Urinary bladder (tissue), 4 donors: Measurements from ENCODE around the gene OR5T1. TPM values are rescaled to one million over a fixed set of nuclear protein-coding genes. Genes with fewer than 3 reads are reported as not detected.

Experiments used
- DNase-seq: peaks from one replicate; pipeline ENCODE4 v3.0.0-alpha.2; 2015; ENCODE audit errors: extremely low spot score
- H3K27ac ChIP-seq: one replicate; pipeline ENCODE4 v1.5.1; 2013; ENCODE audit warnings: low read depth, mild to moderate bottlenecking, moderate library complexity
- H3K36me3 ChIP-seq: one replicate; pipeline ENCODE4 v1.6.1; 2013; ENCODE audit warnings: mild to moderate bottlenecking, moderate library complexity; ENCODE audit not compliant: insufficient read depth
- H3K4me1 ChIP-seq: one replicate; pipeline ENCODE4 v1.6.1; 2013; ENCODE audit warnings: mild to moderate bottlenecking, moderate library complexity; ENCODE audit not compliant: insufficient read depth
- H3K4me3 ChIP-seq: one replicate; pipeline ENCODE4 v1.5.1; 2013; ENCODE audit warnings: low read depth, low read length
- WGBS: extraction: QIAGEN DNeasy Blood & Tissue Kit; methylation state at CpG from one replicate; pipeline ENCODE4 v1.1.7; 2013; 5-methylcytosine and 5-hydroxymethylcytosine counted together
- polyA plus RNA-seq: library from polyadenylated mRNA; stranded (reverse); fragments of 200-250 nt; gene quantifications from one replicate; pipeline ENCODE4 v1.2.3, GENCODE V29; 2013
- total RNA-seq: library from RNA; depleted of rRNA; stranded (reverse); fragments of >200 nt; gene quantifications from one replicate; pipeline ENCODE4 v1.2.3, GENCODE V29; 2014
- donor health status: healthy with polysubstance abuse.
- donor health status: healthy.

Gene OR5T1
- total RNA-seq, result not detected
- polyA plus RNA-seq, result not detected

GRCh38 chr11:56273854-56274253, at the start of gene OR5T1:
TSS of gene OR5T1 (plus strand) at chr11:56274154. CDS start at chr11:56275639, 1,485 bp downstream.
- no peak for DNase-seq
- Histone ChIP-seq H3K4me3 (no peak within 1 kb of the TSS), H3K36me3 (no peaks in the 10 kb centered on the region), H3K27ac (no peak within 1 kb of the TSS), H3K4me1 (no peaks in the 10 kb centered on the region)

- no peak within 1 kb of the TSS for H3K27ac ChIP-seq
- WGBS, result 53% methylated on average over 1 of the region's 1 CpG
- DNase-seq, result no peak
Observed at GRCh38 chr11:56234155-56234554, 39.8 kb upstream of the OR5T1 start, which contains the start of gene OR5T2. TSS of gene OR5T2 (minus strand) at chr11:56234255. CDS start at chr11:56233062, 1,193 bp downstream.

GRCh38 chr11:56251954-56252353, 22.0 kb upstream of the OR5T1 start, which contains the start of gene OR5T3:
TSS of gene OR5T3 (plus strand) at chr11:56252254. CDS start at chr11:56252254, 0 bp downstream.
- Histone ChIP-seq H3K4me1 (no peaks in the 10 kb centered on the region), H3K27ac (no peak within 1 kb of the TSS), H3K36me3 (no peaks in the 10 kb centered on the region), H3K4me3 (no peak within 1 kb of the TSS)
- DNase-seq, result no peak

More at GRCh38 chr11:56234155-56234554, 39.8 kb upstream of the OR5T1 start, which contains the start of gene OR5T2:
- Histone ChIP-seq H3K4me3 (no peak within 1 kb of the TSS), H3K4me1 (no peaks in the 10 kb centered on the region), H3K36me3 (no peaks in the 10 kb centered on the region)

GRCh38 chr11:56271092-56271491, 2.9 kb upstream of the OR5T1 start:
- DNase-seq, result no peak
- no peak overlapping the region for H3K4me3 ChIP-seq
- H3K36me3 ChIP-seq, result no peaks in the 10 kb centered on the region
- H3K4me1 ChIP-seq, result no peaks in the 10 kb centered on the region
- 56% methylated on average over 3 of the region's 3 CpGs for WGBS
- no peak overlapping the region for H3K27ac ChIP-seq

- no peak within 1 kb of the TSS for H3K27ac ChIP-seq
- WGBS, result 66% methylated on average over 2 of the region's 2 CpGs
- DNase-seq, result no peak
Observed at GRCh38 chr11:56292154-56292553, 18.2 kb downstream of the OR5T1 start, which contains the start of gene OR8H1. TSS of gene OR8H1 (minus strand) at chr11:56292254. CDS start at chr11:56291062, 1,192 bp downstream.

GRCh38 chr11:56296898-56297297, 22.9 kb downstream of the OR5T1 start:
- 78% methylated on average over 4 of the region's 4 CpGs for WGBS
- H3K4me3 ChIP-seq, result no peak overlapping the region
- no peak for DNase-seq
- H3K36me3 ChIP-seq, result no peaks in the 10 kb centered on the region
- no peaks in the 10 kb centered on the region for H3K4me1 ChIP-seq
- H3K27ac ChIP-seq, result no peak overlapping the region

More at GRCh38 chr11:56292154-56292553, 18.2 kb downstream of the OR5T1 start, which contains the start of gene OR8H1:
- Histone ChIP-seq H3K4me1 (no peaks in the 10 kb centered on the region), H3K4me3 (no peak within 1 kb of the TSS), H3K36me3 (no peaks in the 10 kb centered on the region)

GRCh38 chr11:56307836-56308235, 33.9 kb downstream of the OR5T1 start:
- no peak for DNase-seq
- 87% methylated on average over 3 of the region's 3 CpGs for WGBS
- Histone ChIP-seq H3K27ac (no peak overlapping the region), H3K4me3 (no peak overlapping the region), H3K36me3 (no peaks in the 10 kb centered on the region), H3K4me1 (no peaks in the 10 kb centered on the region)

GRCh38 chr11:56314844-56315243, 40.9 kb downstream of the OR5T1 start, which contains the start of gene OR8K3:
TSS of gene OR8K3 (plus strand) at chr11:56315144. CDS start at chr11:56318307, 3,163 bp downstream.
- H3K27ac ChIP-seq, result no peak within 1 kb of the TSS
- H3K4me3 ChIP-seq, result no peak within 1 kb of the TSS
- H3K36me3 ChIP-seq, result no peaks in the 10 kb centered on the region
- H3K4me1 ChIP-seq, result no peaks in the 10 kb centered on the region
- no peak for DNase-seq

Other genes with a start within 250 kb of the OR5T1 start
- not detected for gene OR5AS1, start 246.5 kb upstream of the OR5T1 start, total RNA-seq
- not detected for gene OR5AS1, start 246.5 kb upstream of the OR5T1 start, polyA plus RNA-seq
- not detected for gene OR8I2, start 180.8 kb upstream of the OR5T1 start, total RNA-seq
- not detected for gene OR8I2, start 180.8 kb upstream of the OR5T1 start, polyA plus RNA-seq
- not detected for gene OR8H2, start 170.5 kb upstream of the OR5T1 start, total RNA-seq
- not detected for gene OR8H2, start 170.5 kb upstream of the OR5T1 start, polyA plus RNA-seq
- not detected for gene OR8H3, start 151.8 kb upstream of the OR5T1 start, total RNA-seq
- not detected for gene OR8H3, start 151.8 kb upstream of the OR5T1 start, polyA plus RNA-seq
- not detected for gene OR8J3, start 134.0 kb upstream of the OR5T1 start, total RNA-seq
- gene OR8J3, start 134.0 kb upstream of the OR5T1 start, polyA plus RNA-seq, result not detected
- not detected for gene OR8K5, start 113.8 kb upstream of the OR5T1 start, total RNA-seq
- not detected for gene OR8K5, start 113.8 kb upstream of the OR5T1 start, polyA plus RNA-seq
- not detected for gene OR5J2, start 97.5 kb upstream of the OR5T1 start, total RNA-seq
- not detected for gene OR5J2, start 97.5 kb upstream of the OR5T1 start, polyA plus RNA-seq
- not detected for gene OR5T2, start 39.9 kb upstream of the OR5T1 start, total RNA-seq
- gene OR5T2, start 39.9 kb upstream of the OR5T1 start, polyA plus RNA-seq, result not detected
- gene OR5T3, start 21.9 kb upstream of the OR5T1 start, total RNA-seq, result not detected
- not detected for gene OR5T3, start 21.9 kb upstream of the OR5T1 start, polyA plus RNA-seq
- gene OR8H1, start 18.1 kb downstream of the OR5T1 start, total RNA-seq, result not detected
- not detected for gene OR8H1, start 18.1 kb downstream of the OR5T1 start, polyA plus RNA-seq
- not detected for gene OR8K3, start 41.0 kb downstream of the OR5T1 start, total RNA-seq
- not detected for gene OR8K3, start 41.0 kb downstream of the OR5T1 start, polyA plus RNA-seq
- not detected for gene OR8K1, start 71.9 kb downstream of the OR5T1 start, total RNA-seq
- gene OR8K1, start 71.9 kb downstream of the OR5T1 start, polyA plus RNA-seq, result not detected
- not detected for gene OR8J1, start 80.1 kb downstream of the OR5T1 start, total RNA-seq
- not detected for gene OR8J1, start 80.1 kb downstream of the OR5T1 start, polyA plus RNA-seq
- not detected for gene OR8U1, start 101.5 kb downstream of the OR5T1 start, total RNA-seq
- not detected for gene OR8U1, start 101.5 kb downstream of the OR5T1 start, polyA plus RNA-seq
- gene OR5AL1, start 138.5 kb downstream of the OR5T1 start, total RNA-seq, result not detected
- not detected for gene OR5AL1, start 138.5 kb downstream of the OR5T1 start, polyA plus RNA-seq
- gene OR5M3, start 199.2 kb downstream of the OR5T1 start, total RNA-seq, result not detected
- not detected for gene OR5M3, start 199.2 kb downstream of the OR5T1 start, polyA plus RNA-seq
- not detected for gene OR5M8, start 217.2 kb downstream of the OR5T1 start, total RNA-seq
- not detected for gene OR5M8, start 217.2 kb downstream of the OR5T1 start, polyA plus RNA-seq